Epithelial cell of esophagus (primary cell): ENCODE measurements around the gene YOD1.

Experiments
- DNase-seq: peaks from one replicate; pipeline ENCODE4 v3.0.0; 2010; ENCODE audit warnings: low read depth
- H3K4me3 ChIP-seq: 2 replicates; pipeline ENCODE4 v1.5.1; 2011; ENCODE audit warnings: mild to moderate bottlenecking, low read length, control low read depth
- TF ChIP-seq, protein P1 (sequence below): IDR thresholded peaks from 2 replicates; pipeline ENCODE4 v1.5.1; 2011; ENCODE audit warnings: low read depth, mild to moderate bottlenecking, low read length, control low read depth, inconsistent platforms; ENCODE audit not compliant: insufficient read depth; ENCODE audit errors: missing control alignments

The YOD1 gene

DNA sequence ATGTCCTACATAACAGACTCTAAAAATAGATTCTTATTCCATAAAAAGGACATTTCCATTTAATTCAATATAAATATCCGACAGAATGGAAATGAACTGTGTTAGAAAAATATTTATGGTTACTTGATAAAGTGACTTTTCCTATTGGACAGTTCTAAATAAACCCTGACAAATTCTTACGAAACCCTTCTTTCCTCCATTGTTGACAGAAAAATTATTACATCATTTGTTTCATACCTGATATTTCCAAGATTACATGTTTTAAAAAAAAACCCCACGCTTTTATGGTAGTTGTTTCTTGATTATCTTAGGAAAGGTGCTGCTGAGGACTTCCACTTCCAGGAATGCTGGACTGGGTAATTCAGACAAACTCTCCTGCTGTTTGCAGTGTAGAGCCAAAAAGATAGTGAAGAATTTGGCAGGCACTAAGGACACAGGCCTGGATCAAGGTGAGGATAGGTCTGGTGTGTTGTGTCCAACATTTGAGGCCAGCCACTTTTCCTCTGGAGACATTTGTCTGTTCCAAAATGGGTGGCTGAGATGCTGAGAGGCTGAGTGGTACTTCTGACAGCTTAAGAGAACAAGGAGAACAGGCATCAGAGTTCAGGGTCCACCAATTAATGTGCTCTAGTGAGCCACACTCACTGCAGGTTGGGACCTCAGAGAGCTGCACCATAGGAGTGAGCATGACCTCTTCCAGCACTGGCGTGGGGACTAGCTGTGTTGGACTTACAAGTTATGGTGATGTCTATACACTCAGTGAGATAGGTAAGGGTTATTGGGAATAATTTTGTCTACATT lies 11.4 kb downstream of the YOD1 start:
- no peak overlapping the region for H3K4me3 ChIP-seq
- no peak for DNase-seq
- TF ChIP-seq, protein P1, sequence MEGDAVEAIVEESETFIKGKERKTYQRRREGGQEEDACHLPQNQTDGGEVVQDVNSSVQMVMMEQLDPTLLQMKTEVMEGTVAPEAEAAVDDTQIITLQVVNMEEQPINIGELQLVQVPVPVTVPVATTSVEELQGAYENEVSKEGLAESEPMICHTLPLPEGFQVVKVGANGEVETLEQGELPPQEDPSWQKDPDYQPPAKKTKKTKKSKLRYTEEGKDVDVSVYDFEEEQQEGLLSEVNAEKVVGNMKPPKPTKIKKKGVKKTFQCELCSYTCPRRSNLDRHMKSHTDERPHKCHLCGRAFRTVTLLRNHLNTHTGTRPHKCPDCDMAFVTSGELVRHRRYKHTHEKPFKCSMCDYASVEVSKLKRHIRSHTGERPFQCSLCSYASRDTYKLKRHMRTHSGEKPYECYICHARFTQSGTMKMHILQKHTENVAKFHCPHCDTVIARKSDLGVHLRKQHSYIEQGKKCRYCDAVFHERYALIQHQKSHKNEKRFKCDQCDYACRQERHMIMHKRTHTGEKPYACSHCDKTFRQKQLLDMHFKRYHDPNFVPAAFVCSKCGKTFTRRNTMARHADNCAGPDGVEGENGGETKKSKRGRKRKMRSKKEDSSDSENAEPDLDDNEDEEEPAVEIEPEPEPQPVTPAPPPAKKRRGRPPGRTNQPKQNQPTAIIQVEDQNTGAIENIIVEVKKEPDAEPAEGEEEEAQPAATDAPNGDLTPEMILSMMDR: no peak

DNA sequence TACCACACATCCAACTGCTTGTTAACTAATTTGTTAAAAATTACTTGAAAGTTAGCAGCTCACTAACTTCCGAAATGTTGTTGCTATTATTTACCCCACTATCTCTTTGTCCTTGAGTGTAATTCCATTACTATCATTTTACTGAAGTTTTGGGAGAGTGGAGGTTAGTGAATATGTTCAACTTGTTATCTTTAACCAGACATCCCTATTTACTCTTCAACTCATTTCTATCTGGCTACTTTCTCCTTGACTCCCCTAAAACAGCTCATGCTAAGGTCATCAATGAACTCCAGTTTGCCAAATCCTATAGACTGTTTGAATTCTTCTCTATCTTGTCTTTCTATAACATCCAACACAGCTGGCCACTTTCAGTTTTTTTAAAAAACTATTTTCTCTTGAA lies 14.1 kb downstream of the YOD1 start:
- no peak overlapping the region for H3K4me3 ChIP-seq
- TF ChIP-seq, protein P1: no peak
- no peak for DNase-seq

DNA sequence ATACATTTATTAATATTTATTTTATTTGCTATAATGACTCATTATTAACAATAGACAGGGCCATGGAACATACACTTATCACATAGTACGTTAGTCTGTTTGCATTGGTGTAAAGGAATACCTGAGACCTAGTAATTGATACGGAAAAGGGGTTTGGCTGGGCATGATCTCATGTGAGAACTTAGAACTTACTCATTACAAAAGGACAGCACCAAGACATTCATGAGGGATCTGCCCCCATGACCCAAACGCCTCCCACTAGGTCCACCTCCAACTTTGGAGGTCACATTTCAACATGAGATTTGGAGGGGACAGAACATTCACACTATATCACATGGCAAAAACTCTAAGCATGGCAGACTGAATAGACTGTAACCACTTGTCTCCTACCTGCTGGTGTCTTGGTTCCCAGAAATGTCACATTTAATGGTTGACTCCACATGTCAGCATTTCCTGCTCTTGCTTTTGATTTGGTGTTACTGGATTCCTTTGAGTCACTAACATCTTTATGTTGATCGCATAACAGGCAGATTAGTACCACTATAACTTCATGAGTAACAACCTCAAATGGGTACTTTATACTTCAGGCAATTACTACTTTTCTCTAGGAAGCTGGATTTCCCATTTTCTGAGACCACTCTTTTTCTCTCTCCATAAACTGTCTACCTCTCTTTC lies 15.0 kb downstream of the YOD1 start:
- H3K4me3 ChIP-seq: no peak overlapping the region
- TF ChIP-seq, protein P1: no peak
- DNase-seq: no peak

DNA sequence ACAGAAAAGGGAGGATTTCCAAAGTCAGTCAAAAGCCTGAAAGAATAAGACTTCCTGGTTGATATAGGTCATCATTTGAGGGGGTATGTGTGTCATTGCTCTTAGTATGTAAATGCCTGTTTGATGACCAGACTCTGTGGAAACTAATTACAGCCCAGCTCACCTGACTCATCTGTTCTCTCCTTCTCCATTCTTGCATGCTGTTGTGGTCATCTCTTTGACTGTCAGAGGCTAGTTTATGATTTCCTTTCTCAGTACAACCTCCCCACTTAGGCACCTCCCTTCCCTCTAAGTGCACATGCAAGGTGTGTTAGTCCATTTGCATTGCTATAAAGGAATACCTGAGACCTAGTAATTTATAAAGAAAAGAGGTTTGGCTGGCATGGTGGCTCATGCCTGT lies 16.0 kb downstream of the YOD1 start:
- H3K4me3 ChIP-seq: no peak overlapping the region
- TF ChIP-seq, protein P1: no peak
- DNase-seq: peak; percentile 95

DNA sequence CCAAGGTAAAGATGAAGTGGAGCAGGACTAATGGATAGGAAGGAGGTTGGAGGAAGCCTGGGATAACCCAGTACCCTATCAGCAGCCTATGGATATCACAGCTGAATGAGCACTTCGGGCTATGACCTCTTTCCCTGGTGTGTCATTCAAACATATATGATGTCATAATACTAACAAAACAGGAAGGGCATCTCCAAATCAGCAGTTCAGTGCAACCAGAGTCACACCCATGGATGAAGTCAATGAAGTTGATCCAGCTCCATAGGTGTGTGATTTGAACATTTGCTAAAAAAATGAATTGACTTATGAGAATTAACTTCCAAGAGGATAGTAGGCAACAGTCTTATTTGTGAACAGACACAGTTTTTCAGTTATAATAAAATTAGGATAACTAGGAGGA lies 16.8 kb downstream of the YOD1 start:
- TF ChIP-seq, protein P1: no peak
- no peak overlapping the region for H3K4me3 ChIP-seq
- DNase-seq: peak; percentile 74

DNA sequence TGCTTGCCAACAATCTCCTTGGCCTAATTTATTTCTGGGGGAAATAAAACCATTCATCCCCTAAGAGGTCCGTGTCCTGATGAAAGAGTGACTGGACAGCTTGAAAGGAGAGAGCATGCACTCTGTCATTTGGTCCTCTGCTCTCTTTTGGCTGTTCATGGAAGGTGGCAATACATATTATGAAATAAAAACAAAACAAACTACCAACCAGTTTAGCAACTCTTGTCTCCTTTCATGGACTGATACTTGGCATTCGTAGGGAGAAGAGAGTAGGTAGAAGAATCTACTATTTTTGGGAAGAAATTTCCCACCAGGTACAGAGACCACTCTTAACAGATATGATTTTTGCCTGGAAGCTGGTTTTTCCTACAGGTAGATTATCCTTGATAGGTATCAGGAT lies 17.7 kb downstream of the YOD1 start:
- peak; percentile 53 for DNase-seq
- TF ChIP-seq, protein P1: no peak
- H3K4me3 ChIP-seq: peak overlapping the region; percentile 25
